HL-60/S4 treated with retinoic acid at 250 ng/mL for 4 days and 3 days (cell line): ENCODE data around the gene UNC93B1.
"Not testable (repeated sequence)": the region's sequence is repeated elsewhere in the genome, so short reads cannot be mapped to it uniquely, and the experiment has no call there.

Experiments
- in situ Hi-C: fragments of 300-500 bp; cut with MboI; formaldehyde crosslinking; loops from 2 replicates; pipeline ENCODE4 v1.7.0; 2022; ENCODE audit warnings: low sequenced_read_pairs

The UNC93B1 gene

DNA sequence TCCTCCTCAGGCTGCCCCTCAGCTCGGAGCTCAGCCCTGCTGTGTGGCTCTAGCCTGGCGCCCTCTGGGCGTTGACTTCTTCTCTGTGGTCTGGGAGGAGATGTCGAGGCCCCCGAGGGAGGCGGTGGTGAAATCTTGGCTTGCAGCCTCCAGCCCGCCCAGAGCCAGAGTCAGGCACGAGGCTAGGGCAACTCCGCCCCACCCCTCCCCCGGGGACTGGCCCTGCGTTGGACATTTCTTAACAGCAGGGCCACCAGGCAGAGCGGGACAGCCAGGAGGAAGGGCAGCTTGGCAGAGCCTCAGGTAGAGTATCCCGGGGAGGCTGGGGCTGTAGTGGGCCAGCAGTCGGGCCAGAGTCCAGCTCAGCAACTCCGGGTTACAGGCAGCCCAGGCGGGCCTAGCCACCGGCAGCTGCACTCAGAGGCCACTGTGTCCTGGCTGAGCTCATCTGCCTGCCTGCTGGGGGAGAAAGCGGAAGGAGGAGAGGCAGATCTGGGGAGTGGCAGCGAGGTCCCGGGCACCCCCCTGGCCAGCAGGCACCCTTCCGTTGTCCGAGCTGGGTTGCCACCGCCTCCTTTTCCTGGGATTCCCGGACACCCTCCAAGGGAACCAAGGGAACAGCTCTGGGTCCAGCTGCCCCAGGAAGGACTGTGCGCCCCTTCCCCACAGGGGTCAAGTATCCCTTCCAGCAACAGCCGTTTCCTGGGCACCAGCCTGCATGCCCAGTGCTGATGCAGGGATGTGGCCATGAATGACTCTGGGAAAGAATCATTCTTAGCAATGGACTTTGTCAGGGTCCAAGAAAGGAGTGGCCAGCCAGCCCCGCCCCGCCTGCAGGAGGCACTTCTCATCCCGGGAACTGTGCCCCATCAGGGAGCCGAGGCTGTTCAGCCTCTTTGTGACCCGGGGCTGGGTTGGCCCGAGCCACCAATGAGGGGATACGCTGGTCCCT lies 6.5 kb upstream of the UNC93B1 start, which contains the start of gene ALDH3B1:
ALDH3B1 (plus strand) TSS at position 238 of the 952 bp plus-strand sequence. CDS start 4,971 bp downstream, outside the sequence.
- in situ Hi-C loops, result no loop called here

DNA sequence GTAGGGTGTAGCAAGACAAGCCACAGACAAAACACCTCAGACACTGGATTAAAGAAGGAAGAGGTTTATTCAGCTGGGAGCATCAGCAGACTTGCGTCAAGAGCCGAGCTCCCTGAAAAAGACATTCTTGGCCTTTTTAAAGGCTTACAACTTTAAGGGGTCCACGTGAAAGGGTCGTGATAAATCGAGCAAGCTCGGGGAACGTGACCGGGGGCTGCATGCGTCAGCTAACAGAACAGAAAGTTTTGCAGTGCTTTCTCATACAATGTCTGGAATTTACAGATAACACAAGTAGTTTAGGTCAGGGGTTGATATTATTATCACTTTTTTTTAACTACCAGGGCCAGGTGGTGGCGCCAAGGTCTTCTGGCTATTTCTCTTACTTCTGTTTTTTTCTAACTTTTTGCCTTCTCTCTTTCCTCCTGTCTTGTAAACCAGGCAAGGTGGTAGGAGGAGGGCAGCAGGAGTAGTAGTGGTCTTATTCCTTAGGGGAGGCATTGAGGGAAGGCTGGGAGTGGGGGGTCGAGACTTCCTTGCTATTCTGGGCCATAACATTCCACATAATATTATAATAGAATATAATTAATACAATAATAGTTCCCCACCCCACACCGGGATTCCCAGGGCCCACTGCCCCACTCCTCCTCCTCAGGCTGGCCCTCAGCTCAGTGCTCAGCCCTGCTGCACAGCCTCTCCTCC lies 5.6 kb upstream of the UNC93B1 start:
- in situ Hi-C loops, result no loop called here

DNA sequence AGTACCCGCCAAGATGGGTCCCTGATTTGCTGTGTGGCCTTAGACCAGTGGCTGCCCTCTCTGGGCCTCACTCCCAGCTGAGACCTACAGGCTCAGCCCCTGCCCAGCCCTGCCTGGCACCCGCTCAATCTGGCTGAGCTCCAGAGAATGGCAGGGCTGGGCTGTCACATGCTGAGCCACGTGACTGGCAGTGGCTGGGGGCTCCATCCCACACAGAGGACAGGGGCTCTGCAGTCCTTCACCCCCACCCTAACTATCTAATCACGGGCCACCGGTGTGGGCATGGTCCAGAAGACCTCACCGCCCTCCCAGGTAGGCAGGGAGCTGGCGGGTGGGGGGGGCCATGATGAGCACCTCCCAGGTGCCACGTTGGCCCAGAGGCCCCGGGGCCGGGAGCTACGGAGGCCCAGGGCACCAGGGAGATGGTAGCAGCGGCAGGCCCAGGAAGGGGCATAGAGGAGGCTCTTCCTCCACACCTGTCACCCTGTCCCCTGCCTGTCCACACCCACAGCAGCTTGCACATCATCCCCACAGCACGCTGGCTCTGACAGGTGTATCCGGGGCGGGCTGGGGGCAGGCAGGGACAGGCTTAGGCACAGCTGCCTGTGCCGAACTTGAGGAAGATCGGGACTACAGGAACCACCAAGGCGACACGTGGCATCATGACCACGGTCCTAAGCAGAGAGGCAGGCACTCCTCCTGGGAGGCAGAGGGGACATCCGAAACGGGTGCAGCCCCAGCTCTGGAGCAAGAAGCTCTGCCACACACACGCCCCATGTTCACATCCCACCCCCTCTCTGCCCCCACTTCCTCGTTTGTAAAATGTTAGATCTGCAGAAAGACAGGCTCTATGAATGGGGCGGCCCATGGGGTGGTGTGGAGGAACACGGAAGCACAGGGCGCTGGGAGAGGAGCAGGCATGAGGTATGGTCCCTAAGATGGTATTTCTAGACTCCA lies 4.8 kb upstream of the UNC93B1 start:
- in situ Hi-C loops, result no loop called here

DNA sequence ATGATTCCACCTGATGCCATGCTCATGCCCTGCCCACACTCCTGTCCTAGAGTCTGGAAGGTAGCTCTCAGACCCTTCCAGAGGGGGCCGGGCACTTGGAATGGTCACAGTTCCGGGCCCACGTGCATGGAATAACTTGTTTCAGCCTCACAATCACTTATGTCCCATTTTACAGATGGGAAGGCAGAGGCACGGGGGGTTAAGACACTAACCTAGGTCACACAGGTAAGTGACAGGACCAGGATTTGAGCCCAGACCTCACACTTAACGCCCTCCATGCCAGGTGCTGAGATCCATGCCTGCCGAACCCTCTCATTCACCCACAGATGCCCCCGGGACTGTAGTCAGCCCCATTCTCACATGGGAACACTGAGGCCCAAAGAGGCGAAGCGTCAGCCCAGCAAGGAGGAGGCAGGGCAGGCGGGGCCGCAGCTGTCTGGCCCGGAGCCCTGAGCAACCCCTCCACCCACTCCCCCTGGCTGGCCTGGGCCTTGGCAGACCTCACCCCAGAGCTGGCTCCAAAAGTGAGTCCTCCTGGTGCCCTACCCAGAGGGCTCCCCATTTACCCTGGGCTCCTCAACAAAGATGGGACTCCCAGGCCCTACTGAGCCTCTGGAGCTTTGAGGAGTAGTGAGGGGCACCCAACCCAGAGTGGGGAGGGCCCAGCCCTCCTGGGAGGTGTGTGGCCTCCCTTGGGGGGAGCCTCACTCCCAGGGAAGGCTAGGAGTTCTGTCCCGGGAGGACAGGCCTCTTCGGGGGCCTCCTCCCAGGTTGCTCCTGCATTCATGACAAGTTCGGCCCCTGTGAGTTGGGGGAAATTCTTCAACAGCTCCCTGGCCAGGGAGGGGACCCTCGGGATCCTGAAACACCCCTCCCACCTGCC lies 3.8 kb upstream of the UNC93B1 start:
- in situ Hi-C loops, result no loop called here

DNA sequence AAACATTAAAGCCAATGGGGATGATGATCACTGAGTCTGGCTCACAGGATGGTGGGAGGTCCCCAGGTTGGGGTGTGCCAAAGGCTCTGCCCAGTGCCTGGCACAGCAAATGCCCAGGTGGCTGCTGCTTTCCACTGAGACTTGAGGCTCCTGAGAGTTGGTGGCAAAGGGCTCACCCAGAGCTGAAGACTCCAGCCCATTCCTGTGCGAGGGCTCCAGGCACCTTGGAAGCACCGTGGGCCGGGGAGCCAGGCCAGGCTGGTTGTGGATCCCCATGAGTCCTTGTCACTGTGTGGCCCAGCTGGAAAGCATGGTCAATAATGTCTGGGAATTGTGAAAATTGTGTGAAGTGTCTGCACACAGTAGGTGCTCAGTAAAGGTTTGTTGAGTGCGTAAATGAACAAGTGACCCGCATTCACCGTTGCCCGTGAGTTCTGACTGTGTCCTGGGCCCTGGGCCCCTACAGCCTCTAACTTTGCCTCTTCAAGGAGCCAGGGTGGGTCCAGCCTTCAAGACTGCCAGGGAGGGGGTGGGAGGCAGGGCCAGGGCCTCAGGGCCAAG lies 2.8 kb upstream of the UNC93B1 start:
- in situ Hi-C loops, result no loop called here

DNA sequence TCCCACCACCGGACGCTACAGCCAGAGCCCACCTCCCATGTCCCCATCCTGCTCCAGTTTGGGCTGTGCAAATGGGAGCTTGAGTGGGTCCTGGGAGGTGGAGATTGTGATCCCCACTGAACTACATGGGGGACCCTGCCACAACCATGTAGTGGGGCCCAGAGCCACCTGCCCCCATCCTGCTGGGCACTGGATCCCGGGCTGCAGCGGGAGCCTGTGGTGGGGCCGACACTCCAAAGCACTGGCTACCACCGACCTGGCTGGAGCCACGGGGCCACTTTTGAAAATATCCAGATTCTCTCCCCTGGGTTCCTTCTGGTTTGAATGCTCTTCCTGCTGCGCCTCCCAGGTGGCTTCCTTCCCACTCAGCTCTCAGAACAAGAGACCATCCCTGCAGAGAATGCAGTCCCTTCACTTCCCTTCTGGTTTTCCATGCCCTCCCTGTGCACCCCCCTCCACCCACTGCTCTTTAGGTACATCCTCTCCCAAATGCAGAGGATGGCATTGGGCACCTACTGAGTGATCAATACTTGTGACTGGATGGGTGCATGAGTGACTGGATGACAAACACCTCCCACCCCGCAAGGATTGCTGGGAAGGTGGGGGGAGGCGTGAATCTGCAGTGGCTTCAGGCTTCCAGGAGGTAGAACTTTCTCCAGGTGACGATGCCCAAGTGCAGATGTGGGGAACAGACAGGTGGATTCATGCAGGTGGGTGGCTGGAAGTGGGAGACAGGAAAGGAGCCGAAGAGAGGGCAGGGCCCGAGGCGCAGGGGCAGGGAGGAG lies 846 bp upstream of the UNC93B1 start:
- in situ Hi-C loops, result no loop called here

DNA sequence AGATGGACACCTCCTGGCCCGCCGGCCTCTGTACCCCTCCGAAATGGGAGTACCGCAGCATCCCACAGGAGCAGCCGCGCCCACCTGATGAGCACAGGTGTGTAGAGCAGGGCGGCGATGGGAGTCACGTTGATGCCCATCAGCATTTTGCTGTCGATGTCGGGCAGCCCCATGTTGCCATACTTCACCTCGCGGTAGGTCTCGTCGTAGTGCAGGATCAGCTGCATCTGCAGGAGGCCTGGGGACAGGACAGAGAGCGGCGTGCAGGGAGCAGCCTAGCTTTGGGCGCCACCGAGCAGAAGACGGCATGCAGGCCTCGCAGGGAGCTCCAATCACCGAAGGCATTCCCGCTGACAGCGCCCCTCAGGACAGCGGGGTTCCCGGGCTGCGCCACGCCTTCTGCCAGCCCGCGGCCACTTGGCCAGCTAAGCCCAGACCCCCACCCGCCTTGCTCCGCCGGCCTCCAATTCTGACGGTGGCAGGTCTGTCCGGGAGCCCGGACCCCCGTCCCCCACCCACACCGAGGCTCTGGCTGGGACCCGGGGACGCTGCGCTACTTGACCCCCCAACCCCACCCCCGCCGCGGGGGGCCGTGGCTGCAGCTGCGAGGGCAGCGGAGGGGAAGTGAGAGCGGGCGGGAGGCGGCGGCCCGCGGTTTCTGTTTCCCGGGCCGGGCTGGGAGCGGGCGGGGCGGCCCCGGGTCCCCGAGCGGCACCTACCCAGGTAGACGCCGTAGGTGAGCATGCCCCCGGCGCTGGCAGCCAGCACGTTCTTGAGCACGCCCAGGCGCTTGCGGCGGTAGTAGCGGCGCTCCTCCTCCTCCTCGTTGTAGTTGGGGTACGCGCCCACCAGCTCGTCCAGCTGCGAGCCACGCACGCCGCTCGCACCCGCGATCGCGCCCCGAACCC lies 705 bp downstream of the UNC93B1 start:
- in situ Hi-C loops, result no loop called here

DNA sequence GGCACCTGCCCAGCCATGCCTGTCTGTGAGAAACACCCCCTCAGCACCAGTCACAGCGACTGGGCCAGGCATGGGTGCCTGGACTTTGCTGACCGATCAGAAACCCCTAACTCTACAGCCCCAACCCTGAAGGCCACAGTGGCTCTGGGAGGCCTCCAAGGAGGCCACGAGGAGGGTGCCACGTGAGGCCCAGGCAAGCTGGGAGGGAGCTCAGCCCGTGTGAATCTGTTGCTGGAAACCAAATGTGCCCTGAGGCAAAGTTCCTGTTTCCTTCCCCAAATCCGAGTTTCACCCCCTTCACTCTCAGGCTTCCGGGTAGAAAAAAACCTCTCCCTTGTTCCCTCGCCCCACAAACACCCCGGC lies 1.3 kb downstream of the UNC93B1 start:
- in situ Hi-C loops, result no loop called here

DNA sequence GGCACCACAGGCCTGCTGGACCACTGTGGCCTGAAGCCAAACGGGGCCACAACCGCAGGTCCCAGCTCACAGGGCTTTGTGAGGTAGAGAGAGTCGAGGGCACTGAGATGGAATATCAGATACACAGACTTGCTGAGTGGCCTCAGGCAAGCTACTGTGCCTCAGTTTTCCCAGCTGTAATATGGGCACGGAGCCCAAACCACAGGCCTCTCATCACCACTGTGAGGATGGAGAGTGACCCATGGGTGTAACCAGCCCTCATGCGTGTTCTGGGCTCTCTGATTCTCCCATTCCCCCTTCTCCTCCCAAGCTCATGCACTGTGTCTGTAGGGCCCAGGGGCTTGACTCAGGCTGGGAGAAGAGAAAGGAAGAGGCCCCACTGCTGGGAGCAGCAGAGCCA lies 4.2 kb downstream of the UNC93B1 start:
- in situ Hi-C loops, result no loop called here

DNA sequence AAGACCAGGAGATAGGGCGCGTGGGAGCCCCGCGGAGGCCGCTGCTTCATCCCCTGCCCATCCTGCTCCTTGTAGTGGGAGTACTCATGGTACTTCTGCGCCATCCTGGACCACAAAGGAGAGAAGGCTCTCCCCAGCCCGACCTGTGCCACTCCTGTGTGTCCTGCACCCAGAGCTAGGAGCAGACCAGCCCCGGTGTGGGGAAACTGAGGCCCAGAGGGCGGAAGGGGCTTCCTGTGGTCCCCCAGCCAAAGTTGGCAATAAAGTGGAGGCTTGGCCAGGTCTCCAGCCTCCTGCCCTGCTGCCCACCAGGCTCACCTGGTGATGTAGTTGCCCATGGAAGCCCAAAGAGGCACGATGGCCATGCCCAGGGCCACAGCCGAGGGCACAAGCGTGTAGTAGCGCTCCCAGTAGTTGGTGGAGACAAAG lies 4.7 kb downstream of the UNC93B1 start:
- in situ Hi-C loops, result no loop called here

DNA sequence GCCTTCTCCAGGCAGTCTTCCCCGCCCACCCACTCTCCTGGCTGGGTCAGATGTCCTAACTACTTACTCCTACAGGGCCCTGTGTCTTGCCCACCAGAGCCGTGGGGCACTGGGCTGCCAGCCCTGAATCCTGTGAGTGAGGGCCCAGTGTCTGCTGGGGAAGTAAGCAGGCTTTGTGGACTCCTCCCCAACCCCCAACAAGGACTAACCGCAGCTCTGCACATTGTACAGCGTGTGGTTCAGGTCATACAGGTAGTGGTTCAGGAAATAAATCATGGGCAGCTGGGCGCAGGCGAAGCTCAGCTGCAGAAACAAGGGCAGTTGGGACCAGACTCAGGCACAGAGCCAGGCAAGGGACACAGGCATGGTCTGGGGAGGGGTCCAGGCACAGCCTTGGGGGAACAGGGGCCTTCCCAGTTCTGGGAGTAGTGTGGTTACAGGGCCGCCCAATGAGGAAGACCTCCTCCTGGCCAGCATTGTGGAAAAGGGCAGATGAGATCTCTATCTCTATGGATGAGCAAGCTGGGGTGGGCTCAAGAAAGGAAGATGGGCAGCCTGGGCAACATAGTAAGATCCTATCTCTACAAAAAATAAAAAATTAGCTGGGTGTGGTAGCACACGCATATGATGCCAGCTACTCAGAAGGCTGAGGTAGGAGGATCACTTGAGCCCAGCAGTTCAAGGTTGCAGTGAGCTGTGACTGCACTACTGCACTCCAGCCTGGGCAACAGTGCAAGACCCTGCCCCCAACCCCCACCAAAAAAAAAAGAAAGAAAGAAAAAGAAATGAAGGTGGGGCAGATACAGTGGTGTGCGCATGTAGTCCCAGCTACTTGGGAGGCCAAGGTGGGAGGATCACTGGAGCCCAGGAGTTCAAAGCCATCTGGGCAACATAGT lies 5.5 kb downstream of the UNC93B1 start:
- in situ Hi-C loops, result no loop called here

DNA sequence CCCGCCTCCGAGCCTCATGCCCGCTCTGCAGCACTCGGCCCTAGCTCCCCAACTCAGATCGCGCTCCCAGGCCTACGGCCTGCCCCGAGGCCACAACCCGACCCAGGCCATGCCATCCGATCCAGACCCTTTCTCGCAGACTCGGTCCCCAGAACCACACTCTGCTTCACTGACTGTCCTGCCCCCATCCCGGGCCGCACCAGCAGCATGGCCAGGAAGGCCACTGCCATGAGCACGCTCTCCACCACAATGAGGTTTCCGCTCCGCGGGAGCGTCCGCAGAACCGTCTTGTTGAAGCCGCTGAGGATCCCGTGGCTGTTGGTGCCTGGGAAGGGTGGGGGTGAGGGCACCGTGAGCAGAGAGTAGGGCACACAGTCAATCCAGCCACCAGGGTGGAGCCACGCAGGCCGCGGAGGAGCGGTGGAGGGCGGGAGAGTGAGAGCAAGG lies 6.4 kb downstream of the UNC93B1 start:
- in situ Hi-C loops, result no loop called here

DNA sequence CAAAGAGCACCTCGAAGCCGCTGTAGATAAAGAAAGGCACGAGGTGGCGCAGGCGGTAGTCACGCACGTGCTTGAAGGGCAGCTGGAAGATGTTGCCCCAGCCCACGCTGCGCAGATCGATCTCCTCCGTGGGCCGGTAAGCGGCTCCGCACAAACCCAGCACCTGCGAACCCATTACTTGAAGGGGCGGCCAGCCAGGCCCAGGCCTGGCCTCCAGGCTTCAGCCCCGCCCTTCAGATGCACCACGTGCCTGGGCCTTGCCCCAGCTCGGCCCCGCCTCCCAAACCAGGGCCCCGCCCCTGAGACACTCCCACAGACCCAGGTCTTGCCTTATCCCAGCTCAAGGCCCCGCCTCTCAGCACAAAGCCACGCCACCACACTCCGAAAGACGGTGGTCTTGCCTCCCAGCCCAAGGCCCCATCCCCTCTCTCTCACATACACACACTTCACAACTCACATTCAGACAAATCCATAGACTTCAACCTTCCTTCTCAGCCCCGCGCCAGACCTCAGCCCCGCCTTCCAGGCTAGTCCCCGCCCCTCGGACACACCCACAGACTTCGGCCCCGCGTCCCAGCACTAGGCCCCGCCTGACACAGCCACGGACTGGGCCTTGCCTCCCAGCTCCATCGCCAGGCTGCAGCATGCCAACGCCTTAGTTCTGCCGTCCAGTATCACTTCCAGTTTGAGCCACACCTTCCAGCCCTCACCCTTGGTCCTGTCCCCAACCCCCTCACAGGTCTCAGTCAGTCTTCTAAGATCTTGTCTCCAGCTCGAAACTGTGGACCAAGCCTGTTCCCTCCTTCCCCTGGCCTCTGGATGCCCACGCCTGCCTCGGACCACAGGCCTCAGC lies 7.0 kb downstream of the UNC93B1 start:
- in situ Hi-C loops, result no loop called here

DNA sequence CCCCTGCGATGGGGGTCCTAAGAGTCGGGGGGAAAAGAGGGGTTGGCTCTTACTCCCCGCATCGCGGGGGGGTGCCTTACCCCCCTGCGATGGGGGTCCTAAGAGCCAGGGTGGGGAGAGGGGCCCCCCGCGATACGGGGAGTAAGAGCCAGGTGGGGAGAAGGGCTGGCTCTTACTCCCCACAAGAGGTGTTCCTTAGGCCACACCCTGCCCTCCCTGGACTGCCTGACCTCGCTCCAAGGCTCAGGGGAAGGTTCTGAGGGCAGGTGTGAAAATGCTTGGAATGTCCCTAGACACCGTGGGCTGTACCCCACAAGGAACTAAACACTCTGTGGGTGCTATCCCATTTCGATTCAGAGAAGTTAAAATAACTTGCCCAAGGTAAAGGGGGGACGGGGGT lies 7.8 kb downstream of the UNC93B1 start:
- in situ Hi-C loops, result no loop called here

DNA sequence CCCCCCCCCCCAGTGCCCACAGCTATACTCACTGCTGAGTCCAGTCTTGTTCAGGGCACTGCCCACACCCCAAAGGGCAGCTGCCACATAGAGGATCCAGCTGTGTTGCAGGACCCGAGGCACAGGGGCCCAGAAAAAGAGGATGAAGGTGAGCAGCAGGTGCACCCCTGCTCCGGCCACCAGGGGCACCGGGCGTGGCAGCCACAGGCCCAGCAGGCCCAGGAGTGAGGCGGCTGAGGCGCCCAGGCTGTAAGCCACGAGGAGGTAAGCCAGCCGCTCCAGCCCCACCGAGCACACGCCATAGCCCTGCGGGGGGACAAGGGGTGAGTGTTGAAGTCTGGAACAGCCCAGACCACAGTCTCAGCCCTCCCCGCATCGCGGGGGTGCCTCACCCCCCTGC lies 8.3 kb downstream of the UNC93B1 start:
- in situ Hi-C loops, result not testable (repeated sequence)

DNA sequence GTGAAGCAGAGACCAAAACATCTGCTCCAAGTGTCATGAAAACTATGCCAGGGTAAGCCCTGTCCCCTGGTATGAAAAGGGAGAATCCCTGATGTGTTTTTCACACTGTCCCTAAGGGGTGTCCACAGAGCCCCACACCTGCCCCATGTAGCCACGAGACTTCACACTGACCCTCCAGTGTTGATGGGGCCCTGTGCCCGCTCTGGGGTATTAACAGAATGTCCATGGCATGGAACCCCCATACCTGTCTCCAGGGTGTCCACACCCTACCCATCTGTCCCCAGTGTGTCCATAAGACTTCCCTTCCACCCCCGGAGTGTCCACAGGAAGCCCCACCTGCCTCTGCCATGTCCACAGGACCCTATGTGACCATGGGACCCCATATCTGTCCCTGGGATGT lies 8.8 kb downstream of the UNC93B1 start:
- in situ Hi-C loops, result not testable (repeated sequence)
